ENCODE results near the gene GABRB1.

DNA sequence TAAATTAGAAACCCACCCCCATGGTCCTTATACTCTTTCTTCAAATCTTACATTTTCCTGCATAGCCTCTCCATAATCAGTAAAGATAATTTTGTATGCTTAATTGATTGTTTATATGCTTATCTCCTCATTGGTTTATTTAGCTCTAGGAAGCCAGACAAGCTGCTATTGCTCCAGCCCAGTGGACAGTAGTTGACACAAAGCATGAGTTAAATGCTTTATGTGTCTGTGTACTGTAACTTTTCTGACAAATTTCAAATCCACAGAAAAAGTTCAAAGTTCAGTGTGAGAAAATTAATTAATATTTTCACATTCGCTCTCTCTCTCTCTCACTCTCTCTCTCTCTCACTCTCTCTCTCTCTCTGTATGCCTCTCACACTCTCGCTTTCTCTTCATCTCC, 181.7 kb downstream of the GABRB1 start:
- TF ChIP-seq, protein P1, sequence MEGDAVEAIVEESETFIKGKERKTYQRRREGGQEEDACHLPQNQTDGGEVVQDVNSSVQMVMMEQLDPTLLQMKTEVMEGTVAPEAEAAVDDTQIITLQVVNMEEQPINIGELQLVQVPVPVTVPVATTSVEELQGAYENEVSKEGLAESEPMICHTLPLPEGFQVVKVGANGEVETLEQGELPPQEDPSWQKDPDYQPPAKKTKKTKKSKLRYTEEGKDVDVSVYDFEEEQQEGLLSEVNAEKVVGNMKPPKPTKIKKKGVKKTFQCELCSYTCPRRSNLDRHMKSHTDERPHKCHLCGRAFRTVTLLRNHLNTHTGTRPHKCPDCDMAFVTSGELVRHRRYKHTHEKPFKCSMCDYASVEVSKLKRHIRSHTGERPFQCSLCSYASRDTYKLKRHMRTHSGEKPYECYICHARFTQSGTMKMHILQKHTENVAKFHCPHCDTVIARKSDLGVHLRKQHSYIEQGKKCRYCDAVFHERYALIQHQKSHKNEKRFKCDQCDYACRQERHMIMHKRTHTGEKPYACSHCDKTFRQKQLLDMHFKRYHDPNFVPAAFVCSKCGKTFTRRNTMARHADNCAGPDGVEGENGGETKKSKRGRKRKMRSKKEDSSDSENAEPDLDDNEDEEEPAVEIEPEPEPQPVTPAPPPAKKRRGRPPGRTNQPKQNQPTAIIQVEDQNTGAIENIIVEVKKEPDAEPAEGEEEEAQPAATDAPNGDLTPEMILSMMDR (IDR thresholded peaks at IDR 0.05; ENCODE audit: low read length), result no peak
- TF ChIP-seq EZH2 (IDR thresholded peaks at IDR 0.05; ENCODE audit: borderline replicate concordance, low read length), result no peak
